ENCODE measurements around the gene NEK8.

The NEK8 gene

DNA sequence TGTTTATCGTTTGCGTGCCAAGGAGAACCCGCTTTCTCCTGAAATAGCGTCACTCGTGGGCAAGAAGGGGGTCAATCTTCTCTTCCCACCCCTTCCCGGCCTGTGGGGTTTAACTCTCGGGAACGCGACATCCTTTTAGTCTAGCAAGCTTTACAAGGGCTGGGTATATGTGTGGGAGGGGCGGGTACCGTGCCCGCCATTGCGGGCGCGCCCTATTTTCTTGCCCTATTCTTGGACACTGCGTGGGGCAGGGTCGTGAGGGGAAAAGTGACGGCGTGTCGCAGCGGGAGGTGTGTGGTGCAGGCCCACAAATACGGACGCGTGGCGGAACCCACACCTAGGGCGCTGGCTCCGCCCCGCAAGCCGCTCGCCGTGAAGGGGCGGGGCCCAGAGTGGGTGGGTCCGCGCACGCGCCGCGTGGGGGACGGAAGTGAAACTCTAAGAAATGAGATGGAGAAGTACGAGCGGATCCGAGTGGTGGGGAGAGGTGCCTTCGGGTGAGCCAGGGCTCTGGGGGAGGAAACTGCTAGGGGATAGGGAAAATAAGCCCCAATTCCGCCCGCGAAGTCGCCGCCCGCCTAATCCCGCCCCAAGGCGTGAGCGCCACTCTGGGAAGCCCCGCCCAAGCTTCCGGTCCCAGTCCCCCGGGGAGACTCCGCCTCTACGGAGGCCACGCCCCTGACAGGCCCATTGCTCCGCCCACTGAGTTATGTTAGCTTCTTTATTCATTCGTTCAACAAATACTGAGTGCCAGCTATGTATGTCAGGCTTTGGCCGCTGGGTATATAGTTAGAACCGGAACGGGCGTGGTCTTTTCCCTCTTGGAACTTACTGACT is at the start of gene NEK8:
NEK8 (plus strand) TSS at position 425 of the 837 bp plus-strand sequence; CDS start at position 451, 26 bp downstream.
- peak; percentile 94 for DNase-seq (ENCODE audit: low read depth)
- peak within 1 kb of the TSS; percentile 91 for H3K4me3 ChIP-seq (replicated peaks; ENCODE audit: low read depth, low read length)
- TF ChIP-seq, protein P1, sequence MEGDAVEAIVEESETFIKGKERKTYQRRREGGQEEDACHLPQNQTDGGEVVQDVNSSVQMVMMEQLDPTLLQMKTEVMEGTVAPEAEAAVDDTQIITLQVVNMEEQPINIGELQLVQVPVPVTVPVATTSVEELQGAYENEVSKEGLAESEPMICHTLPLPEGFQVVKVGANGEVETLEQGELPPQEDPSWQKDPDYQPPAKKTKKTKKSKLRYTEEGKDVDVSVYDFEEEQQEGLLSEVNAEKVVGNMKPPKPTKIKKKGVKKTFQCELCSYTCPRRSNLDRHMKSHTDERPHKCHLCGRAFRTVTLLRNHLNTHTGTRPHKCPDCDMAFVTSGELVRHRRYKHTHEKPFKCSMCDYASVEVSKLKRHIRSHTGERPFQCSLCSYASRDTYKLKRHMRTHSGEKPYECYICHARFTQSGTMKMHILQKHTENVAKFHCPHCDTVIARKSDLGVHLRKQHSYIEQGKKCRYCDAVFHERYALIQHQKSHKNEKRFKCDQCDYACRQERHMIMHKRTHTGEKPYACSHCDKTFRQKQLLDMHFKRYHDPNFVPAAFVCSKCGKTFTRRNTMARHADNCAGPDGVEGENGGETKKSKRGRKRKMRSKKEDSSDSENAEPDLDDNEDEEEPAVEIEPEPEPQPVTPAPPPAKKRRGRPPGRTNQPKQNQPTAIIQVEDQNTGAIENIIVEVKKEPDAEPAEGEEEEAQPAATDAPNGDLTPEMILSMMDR (IDR thresholded peaks at IDR 0.05; ENCODE audit: low read length, missing control alignments) = no peak

DNA sequence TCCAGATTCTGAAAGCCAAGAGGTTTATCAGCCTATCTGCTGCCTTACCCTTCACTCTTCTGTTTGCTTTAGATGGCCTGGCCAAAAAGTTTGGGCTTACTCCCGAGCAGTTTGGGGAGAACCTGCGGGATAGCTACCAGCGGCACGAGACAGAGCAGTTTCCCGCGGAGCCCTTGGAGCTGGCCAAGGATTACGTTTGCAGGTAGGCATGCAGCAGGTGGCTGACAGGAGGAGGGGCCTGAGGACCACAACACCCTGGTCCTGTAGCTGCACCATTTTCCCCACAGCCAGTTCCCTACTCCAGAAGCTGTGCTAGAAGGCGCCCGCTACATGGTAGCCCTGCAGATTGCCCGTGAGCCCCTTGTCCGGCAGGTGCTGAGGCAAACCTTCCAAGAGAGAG is 45.9 kb upstream of the NEK8 start:
- TF ChIP-seq, protein P1 (IDR thresholded peaks at IDR 0.05; ENCODE audit: low read length, missing control alignments) = no peak
- DNase-seq (ENCODE audit: low read depth) = no peak

DNA sequence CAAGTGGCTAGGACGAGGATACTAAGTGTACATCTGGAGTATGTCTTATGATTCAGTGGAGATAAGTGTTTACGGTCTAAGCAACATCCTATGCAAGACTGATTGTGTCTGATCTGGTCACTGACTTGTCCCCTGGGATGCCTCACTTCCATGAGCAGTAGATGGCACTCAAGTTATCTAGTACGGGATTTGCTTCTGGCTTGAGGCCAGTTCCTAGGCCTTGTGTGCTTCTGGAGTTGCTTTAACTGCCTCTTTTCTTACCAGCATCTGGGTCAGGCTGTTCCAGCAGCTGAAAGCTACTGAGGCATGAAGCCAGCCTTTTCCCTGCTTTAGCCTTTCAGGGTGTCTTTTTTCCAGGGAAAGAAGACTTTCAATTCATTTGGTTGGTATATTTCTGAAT is 43.6 kb upstream of the NEK8 start:
- peak; percentile 49 for DNase-seq (ENCODE audit: low read depth)
- TF ChIP-seq, protein P1 (IDR thresholded peaks at IDR 0.05; ENCODE audit: low read length, missing control alignments) = no peak
- H3K4me3 ChIP-seq (replicated peaks; ENCODE audit: low read depth, low read length) = no peak overlapping the region

More for the DNA sequence above, 45.9 kb upstream of the NEK8 start:
- no peak overlapping the region for H3K4me3 ChIP-seq (replicated peaks; ENCODE audit: low read depth, low read length)

DNA sequence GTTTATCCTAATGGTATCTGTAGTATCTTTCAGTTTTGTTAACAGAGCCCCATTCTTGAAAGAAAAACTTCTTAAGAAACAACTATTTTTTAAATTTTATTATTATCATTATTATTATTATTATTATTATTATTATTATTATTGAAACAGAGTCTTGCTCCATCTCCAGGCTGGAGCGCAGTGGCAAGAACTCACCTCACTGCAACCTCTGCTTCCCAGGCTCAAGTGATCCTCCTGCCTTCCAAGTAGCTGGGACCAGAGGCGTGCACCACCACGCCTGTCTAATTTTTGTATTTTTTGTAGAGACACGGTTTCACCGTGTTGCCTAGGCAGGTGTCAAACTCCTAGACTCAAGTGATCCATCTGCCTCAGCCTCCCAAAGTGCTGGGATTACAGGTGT is 43.2 kb upstream of the NEK8 start:
- TF ChIP-seq, protein P1 (IDR thresholded peaks at IDR 0.05; ENCODE audit: low read length, missing control alignments) = no peak
- no peak overlapping the region for H3K4me3 ChIP-seq (replicated peaks; ENCODE audit: low read depth, low read length)
- DNase-seq (ENCODE audit: low read depth) = no peak

DNA sequence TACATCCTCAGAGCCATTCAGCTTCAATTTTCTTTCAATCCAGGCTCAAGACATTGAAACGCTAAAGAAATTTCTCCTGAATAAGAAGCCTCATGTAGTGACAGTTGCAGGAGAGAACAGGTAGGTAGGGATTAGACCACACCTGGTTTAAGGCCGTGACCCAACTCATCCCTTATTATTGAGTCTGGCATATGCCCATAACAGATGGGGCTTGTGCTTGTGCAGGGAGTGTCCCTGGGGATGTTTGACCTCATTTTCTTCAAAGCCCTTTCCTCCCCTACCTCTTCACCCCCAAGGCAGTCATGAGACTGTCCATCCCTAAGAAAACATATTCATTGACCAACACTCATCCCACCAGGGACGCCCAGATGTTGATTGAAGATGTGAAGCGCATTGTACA is 42.3 kb upstream of the NEK8 start:
- TF ChIP-seq, protein P1 (IDR thresholded peaks at IDR 0.05; ENCODE audit: low read length, missing control alignments) = no peak
- DNase-seq (ENCODE audit: low read depth) = no peak
- no peak overlapping the region for H3K4me3 ChIP-seq (replicated peaks; ENCODE audit: low read depth, low read length)

DNA sequence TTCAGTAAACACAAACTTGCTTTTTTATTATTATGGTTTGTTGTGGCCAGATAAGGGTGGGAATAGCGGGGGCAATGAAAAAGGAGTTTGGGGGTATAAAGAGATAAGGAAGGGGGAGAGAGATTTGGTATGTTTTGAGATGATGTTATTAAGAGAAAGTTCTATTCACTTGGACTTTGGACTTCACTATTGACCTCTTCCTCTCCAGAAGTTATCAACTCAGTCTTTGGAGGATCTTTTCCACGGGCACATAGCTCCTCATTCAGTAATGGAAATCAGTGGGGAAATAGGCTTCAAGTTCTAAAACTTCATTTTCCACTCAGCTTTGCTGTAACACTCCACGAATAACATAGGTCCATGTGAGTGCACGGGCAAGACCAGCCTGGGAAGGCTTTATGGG is 40.1 kb upstream of the NEK8 start:
- no peak for DNase-seq (ENCODE audit: low read depth)
- TF ChIP-seq, protein P1 (IDR thresholded peaks at IDR 0.05; ENCODE audit: low read length, missing control alignments) = no peak
- no peak overlapping the region for H3K4me3 ChIP-seq (replicated peaks; ENCODE audit: low read depth, low read length)

DNA sequence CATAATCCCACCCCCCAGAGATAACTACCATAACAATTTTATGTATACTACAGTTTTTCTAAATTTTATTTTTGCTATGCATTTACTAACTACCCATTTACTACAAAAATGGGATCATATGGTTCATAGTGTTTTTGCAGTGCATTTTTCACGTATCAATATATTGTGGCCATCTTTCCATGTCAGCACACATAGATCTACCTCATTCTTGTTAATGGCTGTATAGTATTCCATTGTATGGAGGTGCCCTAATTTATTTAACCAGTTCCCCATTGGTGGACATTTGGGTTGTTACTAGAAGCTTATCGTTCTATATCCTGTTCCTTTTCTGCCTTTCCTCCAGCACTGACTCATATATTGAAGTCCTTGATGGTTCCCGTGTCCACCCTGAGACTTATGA is 39.6 kb upstream of the NEK8 start:
- no peak overlapping the region for H3K4me3 ChIP-seq (replicated peaks; ENCODE audit: low read depth, low read length)
- DNase-seq (ENCODE audit: low read depth) = no peak
- TF ChIP-seq, protein P1 (IDR thresholded peaks at IDR 0.05; ENCODE audit: low read length, missing control alignments) = no peak

All from fibroblast of pulmonary artery (primary cell).